NCI-H2227 (cell line): ENCODE measurements around the gene TMTC2.
"Not testable (repeated sequence)": the region's sequence is repeated elsewhere in the genome, so short reads cannot be mapped to it uniquely, and the experiment has no call there.

ENCODE experiments used
- DNase-seq: peaks from one replicate; lab custom pipeline; 2025; ENCODE audit not compliant: unreplicated experiment; lab: John Stamatoyannopoulos, UW

Gene TMTC2

DNA sequence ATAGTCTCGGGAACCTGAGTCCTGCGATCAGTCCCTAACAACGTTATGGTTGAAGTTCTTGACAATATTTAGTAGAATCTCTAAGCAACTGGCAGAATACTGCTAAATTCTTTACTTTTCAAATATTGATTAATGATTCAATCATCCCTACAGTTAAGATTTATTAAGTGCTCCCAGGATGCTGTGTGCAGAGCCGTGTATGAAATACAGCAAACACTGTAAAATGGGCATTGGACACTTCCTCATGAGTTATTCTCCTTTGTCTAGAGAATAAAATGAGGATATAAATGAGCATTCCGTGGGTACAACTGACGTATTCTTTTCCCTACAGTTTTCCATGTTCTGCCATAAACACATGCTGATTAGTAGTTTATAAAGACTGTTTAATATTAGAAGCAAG is 372.4 kb downstream of the TMTC2 start:
- DNase-seq: no peak

DNA sequence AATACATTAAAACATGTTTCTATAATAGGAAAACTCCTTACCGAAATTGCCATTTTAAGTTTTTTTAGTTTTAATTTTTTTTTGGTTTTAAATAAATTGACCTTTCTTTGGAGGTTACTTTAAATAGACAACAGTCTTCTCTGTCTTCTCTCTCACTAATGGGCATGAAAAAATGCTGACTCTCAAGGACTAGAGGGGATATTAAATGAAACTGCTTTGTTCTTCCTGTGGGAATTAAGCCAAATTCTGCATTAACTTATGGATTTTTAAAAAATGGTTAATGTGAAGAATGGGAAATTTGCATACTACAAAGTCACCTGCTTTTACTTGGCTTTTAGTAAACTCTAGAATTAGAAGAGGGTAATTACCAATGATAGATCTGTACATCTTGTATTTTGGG is 378.9 kb downstream of the TMTC2 start:
- no peak for DNase-seq

DNA sequence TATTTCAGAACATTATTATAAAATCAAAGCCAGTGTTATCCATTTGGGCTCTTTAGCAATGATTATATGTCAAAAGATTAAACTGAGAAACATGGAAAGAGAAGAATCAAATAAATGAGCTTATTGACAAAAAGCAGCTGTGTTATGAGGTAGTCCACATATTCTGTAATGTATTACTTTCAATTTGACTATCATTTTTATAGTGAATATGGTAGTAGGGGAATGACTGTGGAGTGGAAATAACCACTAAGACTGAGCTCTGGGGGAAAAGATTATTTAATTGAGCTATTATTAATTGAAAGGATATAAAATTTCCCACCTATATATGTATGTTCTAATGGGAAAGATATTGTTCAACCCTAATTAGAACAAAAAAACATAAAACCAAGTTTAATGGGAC is 381.3 kb downstream of the TMTC2 start:
- DNase-seq: no peak

DNA sequence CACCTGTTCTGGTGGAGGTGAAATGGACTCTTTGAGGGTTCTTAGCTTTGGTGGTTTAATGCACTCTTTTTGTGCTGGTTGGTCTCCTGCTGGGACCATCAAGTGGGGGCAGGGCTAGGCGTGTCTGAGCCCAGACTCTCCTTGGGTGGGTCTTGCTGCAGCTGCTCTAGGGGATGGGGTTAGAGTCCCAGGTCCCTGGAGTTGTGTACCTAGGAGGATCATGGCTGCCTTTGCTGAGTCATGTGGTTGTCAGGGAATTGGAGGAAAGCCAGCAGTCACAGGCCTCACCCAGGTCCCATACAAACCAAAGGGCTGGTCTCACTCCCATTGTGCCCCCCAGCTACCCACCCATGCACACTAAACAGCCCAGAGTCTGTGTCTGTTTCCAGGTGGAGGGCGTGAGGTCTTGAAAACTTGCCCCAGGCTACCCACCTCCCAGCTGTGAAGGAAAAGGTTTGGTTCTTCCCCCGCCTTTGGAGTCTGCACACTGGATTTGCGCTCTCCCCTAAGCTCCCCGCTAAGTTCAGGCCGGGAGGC is 387.7 kb downstream of the TMTC2 start:
- no peak for DNase-seq

DNA sequence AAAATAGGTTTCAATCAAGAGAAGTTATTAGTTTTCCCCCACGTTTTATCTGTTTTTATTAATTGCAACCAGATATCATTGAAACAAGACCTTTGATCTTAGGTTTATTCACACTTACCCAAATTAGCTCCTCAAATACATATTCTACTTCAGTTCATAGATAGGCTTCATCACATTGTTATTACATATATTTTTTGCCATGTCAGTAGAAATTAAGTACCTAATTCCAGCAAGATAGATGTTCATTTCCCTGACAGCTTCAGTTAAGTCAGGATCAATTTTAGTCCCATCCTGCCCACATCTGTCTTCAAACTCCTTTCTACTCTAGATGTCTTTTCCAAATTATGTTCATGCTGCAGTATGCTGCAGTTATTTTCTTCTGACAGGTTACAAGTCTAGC is 388.8 kb downstream of the TMTC2 start:
- DNase-seq: no peak

DNA sequence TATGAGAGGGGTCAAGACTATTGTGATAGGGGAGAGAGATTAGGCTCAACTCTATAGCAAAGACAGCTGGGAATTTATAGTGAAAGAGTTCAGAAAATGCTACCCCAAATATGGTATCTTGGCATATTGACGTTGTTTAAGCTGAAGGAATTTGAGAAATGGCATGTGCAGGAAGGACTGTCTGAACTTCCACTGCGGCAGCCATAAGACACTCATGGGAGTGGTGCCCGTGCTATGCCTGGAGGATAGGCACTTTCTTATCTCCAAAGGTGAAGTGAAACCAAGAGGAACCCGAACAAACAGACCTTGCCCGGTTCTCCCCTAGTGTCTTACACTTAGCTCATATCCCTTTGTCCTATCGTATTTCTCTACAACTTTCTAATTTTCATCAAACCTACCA is 390.3 kb downstream of the TMTC2 start:
- no peak for DNase-seq

DNA sequence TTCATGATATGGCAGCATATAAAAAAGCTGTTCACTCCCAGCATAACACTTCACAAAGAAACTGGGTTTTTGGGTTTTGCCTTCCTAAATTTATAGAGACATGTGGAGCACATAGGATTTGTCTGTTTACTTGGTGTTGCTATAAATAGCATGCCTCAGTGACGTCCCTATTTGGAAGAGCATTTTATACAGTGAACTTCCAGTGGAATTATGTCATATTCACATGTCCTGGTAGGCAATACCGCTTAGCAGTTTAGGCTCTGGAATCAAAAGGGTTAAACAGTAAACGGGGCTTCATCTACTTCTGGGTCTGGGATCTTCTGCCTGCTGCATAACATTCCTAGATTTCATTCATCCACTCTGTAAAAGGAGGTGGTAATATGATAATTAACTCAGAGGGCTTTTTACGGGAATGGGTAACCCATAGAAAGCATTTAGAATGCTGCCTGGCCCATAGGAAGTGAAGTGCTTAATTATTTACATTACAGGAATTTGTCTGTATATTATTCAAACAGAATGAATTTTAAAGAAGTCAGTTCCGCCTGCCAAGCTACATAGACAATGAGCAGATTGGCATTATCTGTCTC is 396.1 kb downstream of the TMTC2 start:
- no peak for DNase-seq

DNA sequence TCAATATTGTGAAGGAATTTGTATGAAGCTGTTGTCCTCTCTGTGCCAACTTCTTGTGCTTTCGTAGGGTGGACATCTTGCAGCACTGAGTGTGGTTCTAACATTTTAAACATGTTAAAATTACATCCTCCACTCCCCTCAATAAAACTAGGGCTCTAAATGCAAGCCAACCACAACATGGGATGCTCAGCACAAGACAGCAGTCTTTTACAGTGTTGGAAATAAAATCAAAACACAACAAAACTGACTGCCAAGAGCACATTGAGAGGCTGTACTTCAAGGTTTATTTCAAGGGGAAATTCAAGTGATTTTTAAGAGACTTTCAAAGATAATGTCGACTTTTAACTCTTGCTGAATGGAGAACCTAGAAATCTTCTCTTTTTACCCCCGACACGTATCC is 396.9 kb downstream of the TMTC2 start:
- DNase-seq: no peak

DNA sequence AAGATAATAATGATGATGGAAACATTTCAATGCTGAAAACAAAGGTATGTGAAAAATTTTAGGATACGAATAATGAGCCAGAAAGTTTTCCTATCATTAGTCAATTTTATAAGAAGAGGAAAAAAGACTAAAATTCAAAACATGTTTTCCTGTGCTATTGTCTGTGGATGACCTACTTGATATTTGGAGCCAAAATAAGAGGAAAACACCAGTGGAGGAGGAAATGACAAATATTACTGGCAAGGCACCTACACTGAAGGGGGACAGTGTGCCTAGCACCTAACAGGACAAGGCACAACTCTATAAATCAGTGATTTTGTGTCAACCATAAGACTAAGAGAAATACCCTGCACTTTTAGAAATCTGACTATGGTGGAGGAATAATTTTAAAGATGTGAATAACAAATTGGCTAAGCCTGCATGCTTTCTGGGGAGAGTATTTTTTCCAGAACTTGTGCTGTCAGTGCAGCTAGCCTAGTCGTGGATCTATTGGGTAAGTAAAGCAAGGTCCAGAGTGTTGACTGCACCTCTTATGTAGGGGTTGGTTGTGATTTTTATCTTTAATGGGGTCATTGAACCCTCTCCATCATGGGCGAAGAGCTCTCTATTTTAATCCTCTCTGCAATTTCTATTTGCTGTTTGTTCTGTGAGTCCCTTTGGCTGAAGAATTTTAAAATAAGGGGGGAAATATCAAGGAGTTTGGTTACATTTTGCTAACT is 398.0 kb downstream of the TMTC2 start:
- no peak for DNase-seq

DNA sequence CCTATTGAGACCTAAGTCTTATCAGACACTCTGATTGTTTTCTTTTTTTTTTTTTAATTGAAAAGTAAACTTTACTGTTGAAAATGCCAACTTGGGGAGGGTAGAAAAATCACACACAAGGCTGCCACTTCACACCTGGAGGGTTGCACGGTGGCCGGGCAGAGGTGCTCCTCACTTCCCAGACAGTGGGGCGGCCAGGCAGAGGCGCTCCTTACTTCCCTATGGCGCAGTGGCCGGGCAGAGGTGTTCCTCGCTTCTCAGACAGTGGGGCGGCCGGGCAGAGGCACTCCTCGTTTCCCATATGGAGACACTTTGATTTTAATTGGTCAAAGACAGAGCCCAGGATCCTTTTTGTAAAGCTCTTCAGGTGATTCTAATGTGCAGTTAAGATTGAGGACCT is 399.3 kb downstream of the TMTC2 start:
- DNase-seq: no peak

DNA sequence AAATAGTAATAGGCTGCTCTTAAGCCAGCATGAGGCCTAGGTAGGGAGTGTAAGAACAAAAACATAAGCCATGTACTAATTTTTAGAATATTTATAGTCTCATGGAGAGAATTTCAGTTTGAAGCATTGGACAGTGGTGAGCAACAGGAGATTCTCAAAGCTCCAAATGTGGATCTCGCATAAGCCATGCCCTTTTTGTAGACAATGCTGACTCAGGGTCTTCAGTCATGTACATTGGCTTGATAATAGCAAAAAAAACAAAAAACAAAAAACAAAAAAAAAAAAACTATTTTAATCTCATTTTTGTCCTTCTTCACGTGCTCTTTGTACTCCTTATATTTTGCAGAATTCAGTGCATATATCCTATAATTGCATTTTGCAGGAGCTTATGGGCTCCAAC is 402.9 kb downstream of the TMTC2 start:
- DNase-seq: no peak

DNA sequence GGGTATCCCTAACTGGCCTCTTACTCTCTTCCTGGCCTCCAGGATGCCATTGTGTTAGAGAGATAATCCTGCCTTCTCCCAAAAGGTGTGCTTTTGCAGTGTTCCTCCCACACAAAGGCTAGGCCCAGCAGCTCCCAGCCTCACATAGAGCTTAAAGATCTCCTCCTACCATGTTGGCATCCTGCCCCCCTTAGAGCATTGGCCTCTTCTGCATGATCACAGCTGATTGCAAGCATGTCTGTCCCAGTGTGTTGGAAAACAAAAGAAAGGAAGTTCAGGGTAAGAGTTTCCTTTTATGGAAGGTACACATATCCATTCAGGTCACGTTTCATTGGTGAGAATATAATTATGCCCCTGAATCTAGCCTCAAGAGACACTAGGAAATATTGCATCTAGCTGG is 405.4 kb downstream of the TMTC2 start:
- no peak for DNase-seq

DNA sequence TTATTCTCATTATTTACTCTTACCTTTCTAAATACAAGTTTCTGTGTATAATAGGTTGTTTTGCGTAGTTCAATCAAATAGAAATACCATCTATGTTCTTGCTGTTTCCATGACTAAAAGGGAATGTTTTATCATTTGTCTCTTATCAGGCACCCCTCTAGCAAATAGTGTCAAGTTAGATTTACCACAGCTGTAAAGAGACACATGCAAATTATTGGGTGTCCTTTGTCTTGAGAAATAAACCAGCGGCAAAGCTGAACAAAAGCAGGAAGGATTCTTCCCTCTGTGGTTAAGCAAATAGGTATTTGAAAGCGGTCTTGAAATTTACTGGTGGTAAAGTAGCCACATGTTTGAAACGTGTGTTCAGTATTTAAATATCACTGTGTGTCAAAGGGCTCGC is 405.9 kb downstream of the TMTC2 start:
- no peak for DNase-seq

DNA sequence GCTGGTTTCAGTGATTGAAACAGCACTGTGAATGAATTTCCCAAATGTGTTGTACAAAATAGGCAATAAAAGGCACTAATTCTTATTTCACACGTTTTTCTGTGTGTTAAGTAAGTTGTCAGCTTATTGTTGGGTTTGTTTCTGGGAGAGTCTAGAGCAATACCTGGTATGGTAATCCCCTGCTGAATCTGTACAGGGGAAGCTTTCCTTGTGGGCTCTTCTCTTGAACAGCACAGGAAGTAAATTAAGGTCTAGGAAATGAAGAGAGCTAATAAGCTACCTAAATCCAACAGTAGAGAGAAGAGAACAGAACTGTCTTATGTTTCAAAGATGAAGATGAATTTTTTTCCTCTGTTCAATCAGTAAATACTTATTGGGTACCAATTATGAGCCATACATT is 406.7 kb downstream of the TMTC2 start:
- no peak for DNase-seq

DNA sequence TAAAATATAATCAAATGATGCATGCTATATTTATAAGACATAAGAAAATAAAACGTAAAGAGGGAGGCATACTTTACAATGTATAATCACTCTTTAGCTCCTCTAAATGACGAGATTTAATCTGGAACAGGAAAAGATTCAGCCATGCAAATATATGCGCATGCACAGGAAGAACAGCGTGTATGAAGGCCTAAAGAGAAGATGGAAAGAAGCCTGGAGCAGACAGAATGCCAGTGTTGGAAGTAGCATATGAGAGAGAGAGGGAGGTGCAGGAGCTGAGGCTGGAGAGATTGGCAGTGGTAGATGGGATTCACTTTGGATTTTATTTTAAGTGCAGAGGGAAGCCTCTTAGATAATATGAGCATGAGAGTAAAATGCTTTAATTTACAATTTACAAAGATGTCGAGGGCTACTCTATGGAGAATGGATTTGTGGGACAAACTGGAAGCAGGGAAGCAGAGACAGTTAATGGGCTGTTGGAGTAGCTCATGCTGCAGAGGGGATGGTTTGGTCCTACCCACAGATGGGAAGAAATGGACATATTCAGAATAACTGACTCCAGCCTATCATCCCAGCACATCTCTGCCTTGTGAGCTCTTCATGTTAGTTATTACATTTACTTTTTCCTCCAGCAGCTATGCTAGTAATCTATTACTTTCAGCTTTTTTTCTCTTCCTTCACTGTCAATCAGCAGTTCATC is 411.1 kb downstream of the TMTC2 start:
- no peak for DNase-seq

DNA sequence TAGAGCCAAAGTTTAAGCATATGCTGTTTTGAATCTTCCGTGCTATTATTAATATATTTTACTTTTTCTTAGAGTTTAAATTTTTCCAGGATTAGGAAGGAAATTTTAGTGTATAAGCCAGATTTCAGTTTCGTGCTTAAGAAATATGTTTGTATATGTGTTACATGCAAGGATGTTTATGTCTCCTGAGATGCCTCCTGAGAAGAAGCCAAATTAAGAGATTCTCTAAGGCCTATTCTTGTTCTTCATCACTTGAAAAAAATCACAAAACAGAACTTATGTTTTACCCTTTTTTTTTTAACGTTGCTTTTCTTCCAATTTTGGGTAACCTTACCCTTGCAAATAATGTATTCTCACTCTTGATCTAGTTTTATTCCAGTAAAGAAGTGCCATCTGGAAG is 412.7 kb downstream of the TMTC2 start:
- no peak for DNase-seq

DNA sequence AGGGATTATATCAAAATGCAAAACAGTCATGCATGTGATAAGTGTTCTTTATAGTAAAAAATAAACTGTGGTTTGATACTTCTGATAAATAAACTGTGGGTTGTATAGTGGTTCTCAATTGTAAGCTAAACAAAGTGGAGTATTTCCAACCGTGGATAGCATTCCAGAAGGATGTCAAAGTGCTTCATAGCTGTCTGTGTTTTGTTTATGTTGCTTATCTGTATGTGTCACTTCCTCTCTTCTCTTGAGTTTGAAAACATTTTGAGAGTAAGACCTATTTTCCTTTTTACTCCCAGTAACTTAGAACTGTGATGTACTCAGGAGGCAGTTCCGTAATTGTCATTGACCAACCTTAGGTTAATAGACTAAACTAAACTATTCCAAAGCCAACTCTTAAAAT is 415.8 kb downstream of the TMTC2 start:
- DNase-seq: no peak

DNA sequence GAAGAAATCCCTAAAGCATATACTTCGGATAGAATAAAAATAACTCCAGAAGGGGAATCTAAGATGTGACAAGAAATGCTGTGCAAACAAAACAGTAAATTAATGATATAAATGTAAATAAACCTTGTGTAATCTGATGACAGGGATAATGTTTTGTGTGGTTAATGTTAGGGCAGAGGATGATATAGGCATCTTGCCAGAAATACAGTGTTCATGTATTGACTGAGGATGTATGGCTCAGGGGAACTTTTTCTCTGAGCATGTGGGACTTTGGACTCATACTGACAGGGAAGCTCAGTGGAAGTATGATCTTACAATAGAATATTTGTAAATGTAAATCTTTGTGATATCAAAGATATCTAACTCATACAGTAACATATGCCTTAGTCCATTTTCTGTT is 420.2 kb downstream of the TMTC2 start:
- DNase-seq: no peak

DNA sequence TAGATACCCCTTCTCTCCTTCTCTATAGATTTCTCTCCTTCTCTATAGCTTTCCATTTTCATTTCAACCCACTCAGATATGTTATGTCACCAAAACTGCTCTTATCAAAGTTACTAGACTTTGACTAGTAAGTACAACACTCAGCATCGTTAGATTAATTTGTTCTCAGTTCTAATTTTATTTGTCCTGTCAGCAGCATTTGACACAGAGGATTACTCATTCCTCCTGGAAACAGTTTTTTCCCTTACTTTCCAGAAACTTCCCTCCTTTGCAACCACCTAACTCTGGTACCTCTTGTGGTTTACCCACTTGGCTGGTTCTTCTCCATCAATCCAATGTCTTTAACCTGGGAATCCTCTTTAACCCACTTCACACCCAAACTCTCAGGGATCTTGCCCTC is 423.7 kb downstream of the TMTC2 start:
- DNase-seq: no peak

DNA sequence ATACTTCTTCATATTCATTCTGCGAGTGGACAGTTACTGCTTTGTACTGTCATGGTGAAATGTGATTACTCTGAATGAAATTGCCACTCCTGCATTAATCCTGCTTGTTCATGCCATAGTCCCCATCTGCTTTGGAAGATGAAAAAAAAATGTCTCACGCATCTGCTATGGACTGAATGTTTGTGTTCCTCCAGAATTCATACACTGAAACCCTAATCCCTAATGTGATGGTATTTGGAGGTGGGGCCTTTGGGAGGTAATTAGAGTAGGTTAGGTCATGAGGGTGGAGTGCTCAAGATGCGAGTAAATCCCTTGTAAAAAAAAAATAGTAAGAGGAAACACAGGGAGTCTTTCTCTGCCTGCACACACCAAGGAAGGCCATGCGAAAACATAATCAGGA is 427.2 kb downstream of the TMTC2 start:
- no peak for DNase-seq

DNA sequence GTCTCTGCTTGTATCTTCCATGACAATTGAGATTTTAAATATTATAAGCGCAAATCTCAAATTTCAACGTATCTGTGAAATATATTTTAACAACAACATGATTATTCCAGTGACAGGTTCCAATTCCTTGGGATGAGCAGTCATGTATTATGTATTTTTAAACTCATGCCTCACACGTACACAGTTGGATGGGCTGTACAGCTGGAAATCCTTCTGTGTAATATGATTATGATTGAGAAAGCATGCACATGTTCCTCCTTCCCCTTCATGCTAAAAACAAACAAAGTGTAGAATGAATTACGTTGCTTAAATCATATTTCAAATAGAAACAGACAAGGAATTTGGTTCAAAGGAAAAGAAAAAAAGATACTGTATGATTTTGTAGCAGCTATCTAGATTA is 428.3 kb downstream of the TMTC2 start:
- no peak for DNase-seq

DNA sequence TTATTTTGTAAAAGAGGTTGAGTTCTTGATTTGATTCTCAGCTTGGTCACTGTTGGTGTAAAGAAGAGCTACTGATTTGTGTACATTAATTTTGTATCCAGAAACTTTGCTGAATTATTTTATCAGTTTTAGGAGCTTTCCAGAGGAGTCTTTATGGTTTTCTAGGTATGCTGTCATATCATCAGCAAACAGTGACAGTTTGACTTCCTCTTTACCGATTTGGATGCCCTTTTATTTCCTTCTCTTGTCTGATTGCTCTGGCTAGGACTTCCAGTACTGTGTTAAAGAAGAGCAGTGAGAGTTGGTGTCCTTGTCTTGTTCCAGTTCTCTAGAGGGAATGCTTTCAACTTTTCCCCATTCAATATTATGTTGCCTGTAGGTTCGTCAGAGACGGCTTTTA is 431.2 kb downstream of the TMTC2 start:
- DNase-seq: not testable (repeated sequence)
